Upper lobe of left lung (tissue), 4 donors: ENCODE measurements around the gene NEDD4L.

Experiments
- CTCF ChIP-seq, 6 experiments: fragments of 450-650 bp in 4 of 6; fragments of 200-600 bp in 2 of 6; sonication (generic) in 2 of 6; IDR thresholded peaks; one replicate each; pipeline ENCODE4 v1.5.1; 2016 to 2019; ENCODE audit warnings: antibody characterized with exemption in 6 of 6
- EP300 ChIP-seq, 4 donors: sonication (generic); formaldehyde crosslinking; IDR thresholded peaks; one replicate each; pipeline ENCODE4 v1.5.1; 2017; ENCODE audit warnings: antibody characterized with exemption in 4 of 4, control low read depth in 2 of 4
- POLR2A ChIP-seq, 4 donors: fragments of 450-650 bp; IDR thresholded peaks; one replicate each; pipeline ENCODE4 v1.5.1; 2016 to 2017; ENCODE audit warnings: antibody characterized with exemption in 4 of 4, mild to moderate bottlenecking in 2 of 4
- POLR2AphosphoS5 ChIP-seq, 2 donors: sonication (generic); formaldehyde crosslinking; IDR thresholded peaks; one replicate each; pipeline ENCODE4 v1.5.1; 2017; ENCODE audit warnings: antibody characterized with exemption in 2 of 2

- TF ChIP-seq CTCF (IDR thresholded peaks at IDR 0.05), result no peak
- TF ChIP-seq POLR2A (IDR thresholded peaks at IDR 0.05), result no peak
- no peak for TF ChIP-seq EP300 (IDR thresholded peaks at IDR 0.05)
- TF ChIP-seq POLR2AphosphoS5 (IDR thresholded peaks at IDR 0.05), result no peak
These were observed 66.4 kb downstream of the NEDD4L start for GRCh38 chr18:58110398-58110797.
